CD4-positive, alpha-beta T cell treated with Interleukin-10 for 1 hour (primary cell): ENCODE measurements around the gene PDPR.
"Not testable (repeated sequence)": the region's sequence is repeated elsewhere in the genome, so short reads cannot be mapped to it uniquely, and the experiment has no call there.

Source experiments
- DNase-seq: peaks from one replicate; pipeline ENCODE4 v3.0.0-alpha.2; 2020

PDPR gene

GRCh38 chr16:70113982-70114826 is at the start of gene PDPR:
TSS of gene PDPR (plus strand) at chr16:70114332. CDS start at chr16:70120493, 6,161 bp downstream.
- DNase-seq: peak; percentile 96

DNA sequence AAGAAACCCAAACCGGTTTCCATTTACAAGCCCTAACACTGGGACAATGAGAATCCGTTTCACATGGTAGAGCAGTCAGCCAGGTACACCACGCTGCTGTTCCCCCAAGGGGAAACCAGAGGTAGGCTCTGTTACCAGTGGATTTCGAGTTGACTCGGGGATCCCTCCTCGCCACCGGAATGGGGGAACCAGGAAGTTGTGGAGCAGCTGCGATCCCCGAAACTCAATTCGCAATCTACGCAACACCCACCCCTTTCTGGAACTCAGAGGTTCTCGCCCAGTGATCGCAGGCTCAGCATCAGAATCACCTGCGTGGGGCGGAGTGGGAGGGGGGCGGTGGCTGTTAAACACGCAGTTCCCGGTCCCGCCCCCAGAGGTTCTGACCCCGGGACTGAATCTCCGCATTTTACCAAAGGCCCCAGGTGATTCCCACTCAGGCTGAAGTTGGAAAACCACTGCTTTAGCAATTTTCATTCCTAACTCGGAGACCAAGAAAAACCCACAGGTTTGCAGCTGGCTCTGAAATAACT is 49.2 kb upstream of the PDPR start:
- peak; percentile 79 for DNase-seq

GRCh38 chr16:70065376-70065745 is 48.8 kb upstream of the PDPR start:
- DNase-seq: not testable (repeated sequence)

DNA sequence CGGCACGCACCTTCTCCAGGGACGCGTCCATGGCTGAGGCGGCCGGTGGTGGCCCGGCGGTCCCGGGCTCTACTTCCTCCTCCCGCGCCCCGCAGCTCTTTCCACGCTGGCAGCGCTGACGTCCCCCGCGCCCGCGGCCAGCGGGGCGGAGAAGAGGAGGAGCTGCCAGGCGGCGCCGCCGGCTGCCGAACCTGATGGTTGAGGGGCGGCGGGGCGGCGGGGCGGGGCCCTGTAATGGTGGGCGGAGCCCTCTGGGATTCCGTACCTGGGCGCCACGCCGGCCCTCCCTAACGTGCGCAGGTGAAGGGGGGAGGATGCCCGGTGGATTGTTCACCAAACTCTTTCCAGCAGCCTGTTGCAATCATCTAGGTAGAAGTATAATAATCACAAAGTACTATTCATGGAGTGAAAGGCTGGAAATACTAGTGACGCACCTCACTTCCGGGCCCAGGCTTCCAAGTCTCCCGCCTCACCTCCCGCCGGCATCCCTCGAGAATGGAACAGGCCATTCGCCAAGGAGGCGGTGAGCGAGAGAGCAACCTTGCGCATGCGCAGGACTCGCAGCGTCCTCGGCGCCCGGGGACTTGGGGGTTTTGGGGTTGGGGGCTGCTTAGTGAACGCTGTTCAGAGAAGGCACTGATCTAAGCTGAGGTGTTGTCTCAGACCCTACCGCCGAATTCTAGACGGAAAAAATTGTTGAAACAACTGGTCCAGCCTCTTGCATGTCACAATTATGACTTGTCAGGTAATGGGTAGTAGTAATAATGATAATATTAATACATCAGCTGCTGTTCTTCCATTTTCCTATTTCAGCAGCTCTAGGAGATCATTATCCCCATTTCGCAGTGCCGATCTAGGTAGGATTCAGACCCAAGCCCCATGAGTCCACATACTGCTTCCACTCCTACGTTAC is 48.1 kb upstream of the PDPR start:
- DNase-seq: peak; percentile 95

DNA sequence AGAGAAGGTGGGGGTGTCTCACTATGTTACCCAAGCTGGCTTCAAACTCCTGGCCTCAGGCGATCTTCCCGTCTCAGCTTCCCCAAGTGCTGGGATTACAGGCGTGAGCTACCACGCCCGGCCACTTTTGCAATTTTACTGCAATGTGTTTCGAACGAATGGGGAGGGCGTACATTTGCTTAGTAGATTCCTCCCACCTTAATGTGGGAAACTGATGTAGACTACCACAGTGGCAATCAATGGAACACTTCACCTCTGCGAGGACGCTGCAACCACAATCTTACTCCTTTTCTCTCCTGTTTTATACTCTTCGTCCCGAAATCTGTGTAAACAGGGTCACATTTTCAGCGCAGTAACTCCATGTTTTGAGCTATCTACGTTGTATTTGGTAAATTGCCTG is 47.4 kb upstream of the PDPR start:
- not testable (repeated sequence) for DNase-seq

DNA sequence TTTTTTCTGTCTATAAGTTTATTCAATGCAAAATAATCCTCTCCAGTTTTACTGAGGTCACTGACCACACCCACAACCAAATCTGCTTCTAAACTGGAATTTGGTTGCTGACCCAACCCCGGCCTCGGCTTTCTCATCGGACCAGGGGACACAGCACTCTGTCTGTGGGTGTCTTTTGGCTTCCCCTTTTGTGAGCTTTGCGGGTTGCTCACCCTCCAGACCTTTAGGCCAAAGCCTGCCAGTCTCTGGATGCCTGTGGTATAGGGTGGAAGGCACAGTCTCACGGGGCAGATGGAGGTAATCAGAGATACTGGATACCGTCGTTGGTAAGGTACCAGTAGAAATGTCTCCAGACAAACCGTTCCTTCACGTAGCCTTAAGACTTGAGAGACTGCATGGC is 35.1 kb upstream of the PDPR start:
- DNase-seq: not testable (repeated sequence)

DNA sequence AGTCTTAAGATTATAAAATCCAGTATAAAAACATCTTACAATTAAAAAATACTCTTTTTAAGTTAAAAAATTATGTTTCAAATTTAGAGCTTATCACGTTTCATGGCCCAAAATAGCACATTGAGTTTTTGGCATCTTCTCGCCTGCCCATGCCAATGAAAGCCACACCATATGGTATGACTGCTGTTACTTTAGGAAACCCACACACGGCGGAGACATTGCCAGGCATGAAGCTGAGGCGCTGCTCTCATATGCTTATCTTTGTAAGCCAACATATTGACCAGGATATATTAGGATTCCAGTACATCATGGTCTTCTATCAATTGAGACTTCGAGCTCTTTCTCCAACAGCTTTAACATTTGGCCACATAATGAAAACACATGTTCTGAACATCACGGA is 32.9 kb upstream of the PDPR start:
- DNase-seq: not testable (repeated sequence)

DNA sequence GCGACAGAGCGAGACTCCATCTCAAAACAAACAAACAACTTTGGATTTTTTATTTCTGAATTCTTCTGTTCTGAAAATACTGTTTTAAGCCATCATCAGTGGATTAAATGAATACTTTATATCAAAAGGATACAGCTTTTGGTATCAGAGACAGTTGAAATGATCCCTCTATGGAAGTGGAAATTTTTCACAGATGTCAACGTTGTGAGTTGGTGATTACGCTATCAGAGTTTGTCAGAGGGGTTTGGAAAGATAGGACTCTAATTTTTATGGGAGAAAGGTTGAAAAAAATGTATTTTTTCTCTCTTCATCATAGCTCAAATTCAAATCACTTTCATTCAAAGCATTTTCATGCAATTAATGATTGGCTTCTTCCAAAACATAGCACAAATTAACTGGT is 30.2 kb upstream of the PDPR start:
- DNase-seq: not testable (repeated sequence)

DNA sequence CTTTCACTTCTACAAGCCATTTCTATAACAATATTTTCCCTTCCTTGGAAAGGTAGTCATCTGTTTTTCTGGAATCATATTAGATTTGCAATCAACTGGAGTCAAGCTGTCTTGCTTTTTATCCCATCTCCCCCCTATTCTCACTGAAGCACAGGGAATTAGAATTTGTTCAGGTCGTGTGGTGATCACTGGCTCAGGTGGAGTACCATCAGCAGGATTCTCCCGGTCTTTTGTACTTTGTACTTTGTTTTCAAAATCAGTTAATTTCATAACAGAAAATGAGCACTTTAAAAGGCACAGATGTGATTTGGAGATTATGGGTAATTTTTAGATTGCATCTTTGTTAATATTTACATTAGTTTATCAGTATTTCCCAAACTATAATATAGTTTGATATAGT is 26.0 kb upstream of the PDPR start:
- DNase-seq: not testable (repeated sequence)

- DNase-seq: not testable (repeated sequence)
Measured at GRCh38 chr16:70088877-70089276, 25.3 kb upstream of the PDPR start.

GRCh38 chr16:70089289-70089688 is 24.8 kb upstream of the PDPR start:
- not testable (repeated sequence) for DNase-seq

GRCh38 chr16:70091104-70091503 is 23.0 kb upstream of the PDPR start:
- not testable (repeated sequence) for DNase-seq

GRCh38 chr16:70094096-70094495 is 20.0 kb upstream of the PDPR start:
- not testable (repeated sequence) for DNase-seq

- DNase-seq: not testable (repeated sequence)
Measured at GRCh38 chr16:70109583-70110279, 4.4 kb upstream of the PDPR start.

GRCh38 chr16:70112162-70112561 is 2.0 kb upstream of the PDPR start:
- DNase-seq: not testable (repeated sequence)

GRCh38 chr16:70113599-70113981 is 542 bp upstream of the PDPR start:
- not testable (repeated sequence) for DNase-seq

- not testable (repeated sequence) for DNase-seq
Measured at GRCh38 chr16:70118354-70118753, 4.2 kb downstream of the PDPR start.

DNA sequence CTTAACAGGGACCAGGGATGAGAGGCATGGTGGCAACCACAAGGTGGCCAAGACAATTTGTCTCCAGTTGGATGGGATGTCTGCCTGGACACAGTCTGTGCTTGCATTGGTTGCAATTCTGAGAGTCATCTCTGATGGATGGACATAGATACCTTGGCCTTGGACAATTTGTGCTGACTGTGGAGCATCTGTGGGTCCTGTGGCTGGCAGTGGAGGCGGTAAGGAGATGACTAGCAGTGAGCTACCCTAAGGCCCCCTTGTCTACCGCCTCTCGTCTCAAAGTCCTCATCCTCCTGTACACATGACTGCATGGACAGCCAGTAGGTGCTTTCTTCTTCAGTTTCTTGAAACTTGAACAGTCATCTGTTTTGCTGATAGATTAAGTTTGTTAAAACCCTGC is 4.6 kb downstream of the PDPR start:
- DNase-seq: not testable (repeated sequence)

DNA sequence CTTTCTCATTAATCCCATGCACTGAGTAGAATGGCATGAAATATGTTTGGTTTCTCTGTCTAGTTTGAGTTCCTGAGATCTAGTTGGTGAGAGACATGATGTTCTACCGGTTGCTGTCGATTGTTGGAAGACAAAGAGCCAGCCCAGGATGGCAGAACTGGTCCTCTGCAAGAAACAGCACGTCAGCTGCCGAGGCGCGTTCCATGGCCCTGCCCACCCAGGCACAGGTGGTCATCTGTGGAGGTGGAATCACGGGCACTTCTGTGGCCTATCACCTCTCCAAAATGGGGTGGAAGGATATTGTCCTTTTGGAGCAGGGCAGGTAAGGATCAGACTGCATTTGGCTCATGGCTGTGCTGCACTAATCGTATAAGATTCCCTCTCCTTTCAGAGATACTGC is 6.3 kb downstream of the PDPR start:
- not testable (repeated sequence) for DNase-seq

DNA sequence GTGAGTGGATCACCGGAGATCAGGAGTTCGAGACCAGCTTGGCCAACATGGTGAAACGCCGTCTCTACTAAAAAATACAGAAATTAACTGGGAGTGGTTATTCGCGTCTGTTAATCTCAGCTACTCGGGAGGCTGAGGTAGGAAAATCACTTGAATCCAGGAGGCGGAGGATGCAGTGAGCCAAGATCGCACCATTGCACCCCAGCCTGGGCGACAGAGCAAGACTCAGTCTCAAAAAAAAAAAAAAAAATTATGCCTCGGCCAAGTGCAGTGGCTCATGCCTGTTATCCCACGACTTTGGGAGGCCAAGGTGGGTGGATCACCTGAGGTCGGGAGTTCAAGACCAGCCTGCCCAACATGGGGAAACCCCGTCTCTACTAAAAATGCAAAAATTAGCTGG is 9.7 kb downstream of the PDPR start:
- not testable (repeated sequence) for DNase-seq

DNA sequence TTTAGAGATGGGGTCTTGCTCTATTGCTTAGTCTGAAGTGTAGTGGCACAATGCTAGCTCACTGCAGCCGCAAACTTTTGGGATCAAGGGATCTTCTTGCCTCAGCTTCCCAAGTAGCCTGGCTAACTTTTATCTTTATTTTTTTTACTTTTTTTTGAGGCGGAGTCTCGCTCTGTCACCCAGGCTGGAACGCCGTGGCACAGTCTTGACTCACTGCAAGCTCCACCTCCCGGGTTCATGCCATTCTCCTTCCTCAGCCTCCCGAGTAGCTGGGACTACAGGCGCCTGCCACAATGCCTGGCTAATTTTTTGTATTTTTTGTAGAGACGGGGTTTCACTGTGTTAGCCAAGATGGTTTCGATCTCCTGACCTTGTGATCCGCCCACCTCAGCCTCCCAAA is 12.1 kb downstream of the PDPR start:
- not testable (repeated sequence) for DNase-seq

- DNase-seq: not testable (repeated sequence)
Measured at GRCh38 chr16:70127706-70128105, 13.6 kb downstream of the PDPR start.

DNA sequence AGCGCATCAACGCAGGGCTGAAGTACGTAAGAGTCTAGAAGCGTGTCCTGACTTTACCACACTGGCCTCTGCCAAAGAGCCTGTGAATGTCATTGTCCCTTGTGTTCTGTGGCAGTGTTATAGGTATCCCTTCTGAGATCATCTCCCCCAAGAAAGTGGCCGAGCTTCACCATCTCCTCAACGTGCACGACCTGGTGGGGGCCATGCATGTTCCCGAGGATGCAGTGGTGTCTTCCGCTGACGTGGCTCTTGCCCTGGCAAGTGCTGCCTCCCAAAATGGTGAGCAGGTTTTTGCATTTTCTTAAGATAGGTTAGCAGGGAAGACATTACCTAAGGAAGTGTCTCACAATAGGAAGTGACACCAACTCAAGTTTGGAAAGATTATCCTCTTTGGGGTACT is 14.7 kb downstream of the PDPR start:
- DNase-seq: not testable (repeated sequence)
